Measurements from ENCODE around the gene FBXL5.
"Not testable (repeated sequence)": the region's sequence is repeated elsewhere in the genome, so short reads cannot be mapped to it uniquely, and the experiment has no call there.

- TF ChIP-seq CTCF, POLR2A (IDR thresholded peaks at IDR 0.05): not testable (repeated sequence)
Observed at GRCh38 chr4:15617407-15617806, 37.8 kb downstream of the FBXL5 start.

All from Peyer's patch (tissue), 4 donors.